NT2/D1 (cell line): ENCODE measurements around the gene PLCG1.

ENCODE experiments used
- DNase-seq: peaks from one replicate; pipeline ENCODE4 v3.0.0-alpha.2; 2011; ENCODE audit warnings: low read depth, low spot score
- H3K27me3 ChIP-seq: 2 replicates; pipeline ENCODE4 v1.6.0; 2011; ENCODE audit warnings: mild to moderate bottlenecking; ENCODE audit not compliant: insufficient read length, insufficient read depth
- H3K36me3 ChIP-seq: 2 replicates; pipeline ENCODE4 v1.6.1; 2011; ENCODE audit warnings: mild to moderate bottlenecking, low read length, mixed read lengths; ENCODE audit not compliant: insufficient read depth, insufficient read length
- H3K4me1 ChIP-seq: 2 replicates; pipeline ENCODE4 v1.5.1; 2011; ENCODE audit not compliant: insufficient read depth, insufficient read length
- H3K4me3 ChIP-seq: 2 replicates; pipeline ENCODE4 v1.5.1; 2011; ENCODE audit warnings: low read depth; ENCODE audit not compliant: insufficient read length
- H3K9ac ChIP-seq: 2 replicates; pipeline ENCODE4 v1.6.0; 2011; ENCODE audit warnings: low read depth; ENCODE audit not compliant: insufficient read length
- H3K9me3 ChIP-seq: 2 replicates; pipeline ENCODE4 v1.5.1; 2011; ENCODE audit warnings: mild to moderate bottlenecking, low read length; ENCODE audit not compliant: insufficient read depth
- SUZ12 ChIP-seq: IDR thresholded peaks from 2 replicates; pipeline ENCODE4 v1.6.1; 2011; ENCODE audit not compliant: insufficient read length, insufficient read depth; ENCODE audit errors: extremely low read depth
- YY1 ChIP-seq: IDR thresholded peaks from 2 replicates; pipeline ENCODE4 v1.6.1; 2011; ENCODE audit not compliant: insufficient read length, insufficient read depth
- ZNF274 ChIP-seq: IDR thresholded peaks from 2 replicates; pipeline ENCODE4 v1.6.1; 2011; ENCODE audit warnings: mild to moderate bottlenecking, low read depth, low read length

The PLCG1 gene

DNA sequence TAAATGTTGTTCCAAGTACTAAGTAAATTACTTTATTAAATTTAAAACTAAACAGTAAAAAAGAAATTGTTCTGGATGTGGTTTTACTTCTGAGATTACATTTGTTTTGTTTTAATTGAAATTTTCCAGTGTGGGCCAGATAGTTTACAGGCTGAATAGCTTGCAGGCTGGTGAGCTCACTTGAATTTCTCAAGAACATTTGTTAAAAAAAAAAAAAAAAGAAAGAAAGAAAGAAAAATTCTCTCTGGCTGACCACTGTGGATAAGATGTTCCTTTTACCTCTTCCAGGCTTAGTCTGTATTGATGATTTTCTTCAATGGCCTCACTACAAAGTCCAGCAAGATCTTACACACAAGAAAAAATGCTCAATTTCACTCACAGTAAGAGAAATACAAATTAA lies 85.4 kb downstream of the PLCG1 start:
- H3K36me3 ChIP-seq: no peaks in the 10 kb centered on the region
- no peak for TF ChIP-seq YY1
- H3K9me3 ChIP-seq: no peaks in the 10 kb centered on the region
- DNase-seq: no peak
- no peak overlapping the region for H3K4me3 ChIP-seq
- no peaks in the 10 kb centered on the region for H3K4me1 ChIP-seq
- no peak overlapping the region for H3K9ac ChIP-seq
- H3K27me3 ChIP-seq: no peaks in the 10 kb centered on the region

DNA sequence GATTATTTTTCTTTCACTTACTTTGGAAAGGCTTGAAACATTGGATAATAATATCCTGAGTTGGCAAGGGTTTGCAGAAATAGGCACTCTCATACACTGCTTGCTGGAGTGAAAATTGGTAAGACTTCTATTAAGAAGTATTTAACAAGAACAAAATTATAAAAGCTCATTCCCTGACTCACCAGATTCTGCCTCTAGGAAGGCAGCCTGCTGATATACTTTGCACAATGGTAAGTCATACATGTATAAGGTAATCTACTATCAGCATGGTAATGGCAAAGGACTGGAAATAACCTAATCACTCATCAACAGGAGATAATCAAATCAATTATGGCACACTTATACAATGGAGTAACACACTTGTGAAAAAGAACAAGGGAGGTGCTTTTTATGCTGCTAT lies 85.8 kb downstream of the PLCG1 start:
- H3K36me3 ChIP-seq: no peaks in the 10 kb centered on the region
- no peaks in the 10 kb centered on the region for H3K27me3 ChIP-seq
- no peak overlapping the region for H3K4me3 ChIP-seq
- no peaks in the 10 kb centered on the region for H3K4me1 ChIP-seq
- no peak overlapping the region for H3K9ac ChIP-seq
- no peaks in the 10 kb centered on the region for H3K9me3 ChIP-seq
- DNase-seq: no peak
- no peak for TF ChIP-seq SUZ12
- TF ChIP-seq ZNF274: no peak
- TF ChIP-seq YY1: no peak

- TF ChIP-seq ZNF274: no peak
- TF ChIP-seq YY1: no peak
- TF ChIP-seq SUZ12: no peak
- H3K27me3 ChIP-seq: no peaks in the 10 kb centered on the region
- H3K4me1 ChIP-seq: no peaks in the 10 kb centered on the region
- H3K9ac ChIP-seq: no peak overlapping the region
- H3K9me3 ChIP-seq: no peaks in the 10 kb centered on the region
- no peaks in the 10 kb centered on the region for H3K36me3 ChIP-seq
- H3K4me3 ChIP-seq: no peak overlapping the region
- no peak for DNase-seq
Measured at GRCh38 chr20:41224281-41224680, 86.9 kb downstream of the PLCG1 start.

GRCh38 chr20:41225091-41225490 lies 87.7 kb downstream of the PLCG1 start:
- no peaks in the 10 kb centered on the region for H3K4me1 ChIP-seq
- no peak overlapping the region for H3K4me3 ChIP-seq
- DNase-seq: no peak
- no peaks in the 10 kb centered on the region for H3K27me3 ChIP-seq
- H3K36me3 ChIP-seq: no peaks in the 10 kb centered on the region
- no peak overlapping the region for H3K9ac ChIP-seq
- H3K9me3 ChIP-seq: no peaks in the 10 kb centered on the region
- TF ChIP-seq ZNF274 (no peak), SUZ12 (no peak), YY1 (no peak)

- H3K4me3 ChIP-seq: no peak overlapping the region
- H3K27me3 ChIP-seq: no peaks in the 10 kb centered on the region
- DNase-seq: no peak
- no peaks in the 10 kb centered on the region for H3K9me3 ChIP-seq
- no peaks in the 10 kb centered on the region for H3K36me3 ChIP-seq
- TF ChIP-seq SUZ12 (no peak), YY1 (no peak), ZNF274 (no peak)
- no peaks in the 10 kb centered on the region for H3K4me1 ChIP-seq
- H3K9ac ChIP-seq: no peak overlapping the region
Measured at GRCh38 chr20:41226426-41226825, 89.1 kb downstream of the PLCG1 start.
